Fibroblast of the aortic adventitia (primary cell): ENCODE results near the gene PRR36. TPM values are rescaled to one million over a fixed set of nuclear protein-coding genes. Genes with fewer than 3 reads are reported as not detected.

ENCODE experiments used
- DNase-seq: peaks from one replicate; pipeline ENCODE4 v3.0.0-alpha.2; 2010; ENCODE audit warnings: low read depth
- H3K4me3 ChIP-seq: 2 replicates; pipeline ENCODE4 v1.5.1; 2011; ENCODE audit warnings: low read depth, mild to moderate bottlenecking, control low read depth, low read length, moderate library complexity
- CTCF ChIP-seq: IDR thresholded peaks from 2 replicates; pipeline ENCODE4 v1.5.1; 2011; ENCODE audit warnings: mild to moderate bottlenecking, low read length, control low read depth, inconsistent platforms; ENCODE audit not compliant: insufficient read depth
- total RNA-seq: library from RNA; depleted of rRNA; stranded (reverse); fragments of >200 nt; gene quantifications from 2 replicates; pipeline ENCODE4 v1.2.3, GENCODE V29; 2012; ENCODE audit warnings: low replicate concordance

The PRR36 gene
- total RNA-seq, 1 donor: 0.09 TPM

DNA sequence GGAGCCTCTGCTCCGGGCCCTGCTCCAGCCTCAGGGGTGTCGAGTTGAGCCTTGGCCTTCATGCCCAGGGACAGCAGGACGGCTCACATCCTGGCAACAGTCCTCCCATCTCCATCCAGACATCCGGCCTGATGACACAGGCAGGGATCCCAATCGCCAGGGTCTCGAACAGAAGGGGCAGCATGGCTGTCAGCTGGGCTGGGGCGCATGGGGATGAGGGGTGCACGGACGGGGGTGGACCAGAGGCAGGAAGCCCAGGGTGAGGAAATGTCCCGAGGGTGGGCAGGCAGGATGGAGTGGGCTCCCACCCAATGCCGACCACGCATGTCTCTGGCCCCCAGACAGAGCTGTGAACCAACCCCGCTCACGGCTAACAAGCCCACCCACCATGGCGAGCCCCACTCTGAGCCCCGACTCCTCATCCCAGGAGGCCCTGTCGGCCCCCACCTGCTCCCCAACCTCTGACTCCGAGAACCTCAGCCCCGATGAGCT is 28.0 kb downstream of the PRR36 start:
- no peak for TF ChIP-seq CTCF
- H3K4me3 ChIP-seq: no peak overlapping the region
- DNase-seq: no peak

DNA sequence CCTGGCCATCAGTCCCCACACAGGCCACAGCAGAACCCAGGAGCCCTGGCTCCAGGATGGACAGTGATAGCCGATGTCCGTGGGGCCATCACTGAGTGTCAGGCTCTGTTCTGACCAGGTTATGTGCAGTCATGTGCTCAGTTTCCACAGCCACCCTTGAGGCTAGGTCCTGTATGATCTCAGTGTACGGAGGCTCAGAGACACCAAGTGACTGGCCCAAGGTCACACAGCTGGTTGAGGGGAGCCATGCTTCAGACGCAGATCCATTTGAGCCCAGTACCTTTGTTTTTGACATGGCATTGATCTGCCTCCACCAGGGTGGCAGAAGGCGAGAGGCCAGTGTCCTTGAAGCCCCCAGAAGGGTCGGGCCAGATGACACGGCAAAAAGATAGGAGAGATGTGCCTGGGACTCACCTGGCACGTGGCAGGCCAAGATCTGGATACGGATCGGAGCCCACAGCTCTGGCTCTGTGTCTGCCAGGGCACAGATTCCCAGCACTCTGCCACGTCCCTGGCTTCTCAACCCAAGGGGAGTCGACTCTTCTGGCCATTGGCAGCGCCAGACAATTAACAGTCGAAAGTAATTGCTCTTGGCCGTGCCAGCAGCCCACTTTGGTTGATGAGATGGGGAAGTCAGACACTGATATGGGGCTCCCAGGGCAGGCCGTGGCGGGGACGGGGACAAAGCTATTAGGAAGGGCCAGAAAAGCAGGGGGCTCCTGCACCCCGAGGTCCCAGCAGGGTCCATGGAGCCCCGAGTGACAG is 28.6 kb downstream of the PRR36 start:
- no peak for TF ChIP-seq CTCF
- no peak for DNase-seq
- no peak overlapping the region for H3K4me3 ChIP-seq

GRCh38 chr19:7844951-7845350 is 29.2 kb downstream of the PRR36 start:
- no peak for TF ChIP-seq CTCF
- no peak for DNase-seq
- H3K4me3 ChIP-seq: no peak overlapping the region

- no peak for TF ChIP-seq CTCF
- no peak for DNase-seq
Measured at GRCh38 chr19:7844405-7844804, 29.8 kb downstream of the PRR36 start.

DNA sequence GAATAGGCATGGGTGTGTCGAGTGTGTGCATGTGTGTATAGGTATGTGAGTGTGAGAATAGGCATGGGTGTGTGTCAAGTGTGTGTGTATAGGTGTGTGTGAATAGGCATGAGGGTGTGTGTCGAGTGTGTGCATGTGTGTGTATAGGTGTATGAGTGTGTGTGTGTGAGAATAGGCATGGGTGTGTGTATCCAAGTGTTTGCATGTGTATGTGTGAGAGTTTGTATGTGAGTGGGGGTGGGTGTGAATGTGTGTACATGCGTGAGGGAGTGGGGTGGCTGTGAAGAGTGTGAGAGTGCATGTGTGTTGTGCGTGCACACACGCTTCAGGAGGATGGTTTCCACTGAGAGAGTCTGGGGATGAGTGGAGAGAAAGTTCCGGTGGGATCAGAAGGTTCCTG is 30.7 kb downstream of the PRR36 start:
- no peak for TF ChIP-seq CTCF
- H3K4me3 ChIP-seq: no peak overlapping the region
- DNase-seq: no peak

More at GRCh38 chr19:7844405-7844804, 29.8 kb downstream of the PRR36 start:
- no peak overlapping the region for H3K4me3 ChIP-seq

DNA sequence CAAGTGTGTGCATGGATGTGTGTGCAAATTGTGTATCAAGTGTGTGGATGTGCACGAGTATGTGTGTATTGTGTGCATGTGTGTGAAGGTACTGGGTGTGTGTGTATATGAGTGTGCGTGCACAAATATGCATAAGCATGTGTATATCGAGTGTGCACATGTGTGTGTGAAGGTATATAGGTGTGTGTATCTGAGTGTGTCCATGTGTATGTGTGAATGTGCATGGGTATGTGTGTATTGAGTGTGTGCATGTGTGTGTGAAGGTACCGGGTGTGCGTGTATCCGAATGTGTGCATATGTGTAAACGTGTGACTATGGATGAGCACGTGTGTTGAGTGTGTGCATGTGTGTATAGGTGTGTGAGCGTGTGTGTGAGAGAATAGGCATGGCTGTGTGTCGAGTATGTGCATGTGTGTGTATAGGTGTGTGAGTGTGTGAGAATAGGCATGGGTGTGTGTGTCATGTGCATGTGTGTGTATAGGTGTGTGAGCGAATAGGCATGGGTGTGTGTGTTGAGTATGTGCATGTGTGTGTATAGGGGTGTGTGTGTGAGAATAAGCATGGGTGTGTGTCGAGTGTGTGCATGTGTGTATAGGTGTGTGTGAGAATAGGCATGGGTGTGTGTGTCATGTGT is 31.4 kb downstream of the PRR36 start:
- H3K4me3 ChIP-seq: no peak overlapping the region
- TF ChIP-seq CTCF: no peak
- no peak for DNase-seq
